Ovary (tissue), 3 donors: ENCODE measurements around the gene NIPBL.

Experiments used
- POLR2A ChIP-seq: fragments of 450-650 bp; IDR thresholded peaks from one replicate; pipeline ENCODE4 v1.6.1; 2017; ENCODE audit warnings: antibody characterized with exemption, mild to moderate bottlenecking, moderate library complexity
- TF ChIP-seq, protein P1 (sequence below), 3 donors: fragments of 450-650 bp in 2 of 3; fragments of 200-600 bp in 1 of 3; IDR thresholded peaks; one replicate each; pipeline versions ENCODE4 v1.5.1 to v1.8.0; 2016 to 2022; ENCODE audit warnings: antibody characterized with exemption in 3 of 3, mild to moderate bottlenecking in 1 of 3
- donor health status: DM: no; HTN: no; CAD: no.

DNA sequence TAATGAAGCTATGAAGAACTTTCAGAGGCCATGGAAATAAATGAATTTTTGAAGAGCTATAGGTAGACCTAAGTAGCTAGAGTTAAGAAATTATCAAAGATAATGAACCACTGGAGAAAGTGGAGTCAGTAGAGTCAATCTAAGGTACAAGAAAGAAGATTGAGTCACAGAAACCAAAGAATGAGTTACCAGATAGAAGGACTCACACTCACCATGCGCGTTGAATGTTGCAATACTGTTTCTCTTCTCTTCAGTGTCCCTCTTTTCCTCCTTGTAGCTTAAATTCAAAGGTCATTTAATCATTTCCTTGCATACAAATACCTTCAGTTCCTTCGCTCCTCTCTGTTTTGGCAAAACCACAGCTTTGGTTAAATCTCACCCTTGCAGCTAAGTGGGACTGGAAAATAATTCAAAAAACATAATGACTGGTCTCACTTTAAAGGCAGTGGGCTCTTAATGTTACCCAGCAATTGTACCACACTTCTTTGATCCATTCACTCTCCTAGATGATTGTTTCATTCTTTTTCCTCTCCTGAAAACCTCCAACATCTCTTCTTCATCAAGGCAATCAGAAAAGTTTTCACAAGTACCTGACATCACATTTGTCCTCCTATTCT lies 58.3 kb downstream of the NIPBL start:
- no peak for TF ChIP-seq POLR2A
- TF ChIP-seq, protein P1, sequence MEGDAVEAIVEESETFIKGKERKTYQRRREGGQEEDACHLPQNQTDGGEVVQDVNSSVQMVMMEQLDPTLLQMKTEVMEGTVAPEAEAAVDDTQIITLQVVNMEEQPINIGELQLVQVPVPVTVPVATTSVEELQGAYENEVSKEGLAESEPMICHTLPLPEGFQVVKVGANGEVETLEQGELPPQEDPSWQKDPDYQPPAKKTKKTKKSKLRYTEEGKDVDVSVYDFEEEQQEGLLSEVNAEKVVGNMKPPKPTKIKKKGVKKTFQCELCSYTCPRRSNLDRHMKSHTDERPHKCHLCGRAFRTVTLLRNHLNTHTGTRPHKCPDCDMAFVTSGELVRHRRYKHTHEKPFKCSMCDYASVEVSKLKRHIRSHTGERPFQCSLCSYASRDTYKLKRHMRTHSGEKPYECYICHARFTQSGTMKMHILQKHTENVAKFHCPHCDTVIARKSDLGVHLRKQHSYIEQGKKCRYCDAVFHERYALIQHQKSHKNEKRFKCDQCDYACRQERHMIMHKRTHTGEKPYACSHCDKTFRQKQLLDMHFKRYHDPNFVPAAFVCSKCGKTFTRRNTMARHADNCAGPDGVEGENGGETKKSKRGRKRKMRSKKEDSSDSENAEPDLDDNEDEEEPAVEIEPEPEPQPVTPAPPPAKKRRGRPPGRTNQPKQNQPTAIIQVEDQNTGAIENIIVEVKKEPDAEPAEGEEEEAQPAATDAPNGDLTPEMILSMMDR (IDR thresholded peaks at IDR 0.05): no peak
